Measurements from ENCODE around the gene HEXD.
A peak's percentile ranks its signal among the peaks of the same experiment; 100 is the strongest.

DNA sequence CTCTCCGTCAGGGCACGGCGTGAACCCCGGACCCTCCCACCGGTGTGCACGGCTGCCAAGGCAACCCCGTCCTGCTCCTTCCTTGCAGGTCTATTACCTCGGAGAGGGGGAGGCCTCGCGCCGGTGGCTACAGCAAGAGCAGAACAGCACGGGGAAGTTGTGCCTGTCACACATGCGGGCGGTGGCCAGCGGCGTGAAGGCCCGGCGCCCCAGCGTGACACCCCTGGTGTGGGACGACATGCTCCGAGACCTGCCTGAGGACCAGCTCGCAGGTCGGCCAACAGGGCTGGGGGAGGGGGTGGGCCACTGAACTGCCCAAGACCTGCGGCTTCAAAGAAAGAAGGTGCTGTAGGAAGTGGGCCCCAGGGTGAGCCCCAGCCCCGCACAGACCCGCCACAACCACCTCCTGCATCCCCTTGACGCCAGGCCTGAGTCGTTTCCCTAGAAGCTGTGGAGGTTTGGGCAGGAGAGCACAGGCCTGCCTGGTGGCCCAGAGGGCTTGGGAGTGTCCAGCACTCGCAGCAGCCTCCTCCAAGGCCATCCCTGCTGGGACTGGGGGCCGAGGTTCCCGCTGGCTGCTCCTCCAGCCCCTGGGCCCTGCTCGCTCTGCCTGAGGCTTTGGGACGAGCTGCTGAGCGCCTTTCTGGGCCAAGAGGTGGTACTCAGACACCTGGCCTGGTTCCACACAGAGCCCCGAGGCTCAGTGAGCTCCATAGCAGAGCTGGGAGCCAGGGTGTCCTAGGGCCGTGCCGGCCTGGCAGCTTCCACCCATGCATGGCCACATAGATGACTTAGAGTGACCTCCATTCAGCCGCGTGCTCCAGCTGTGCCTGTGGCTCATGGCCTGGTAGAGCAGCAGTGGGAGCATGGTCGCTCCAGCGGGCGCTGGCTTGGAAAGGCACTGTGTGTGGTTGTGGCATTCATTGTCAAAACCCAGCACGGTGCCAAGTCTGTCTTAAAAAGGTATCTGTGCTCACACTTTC, 17.7 kb downstream of the HEXD start:
- peak; percentile 62 for TF ChIP-seq NFIC (IDR thresholded peaks at IDR 0.05)
- TF ChIP-seq, protein P1, sequence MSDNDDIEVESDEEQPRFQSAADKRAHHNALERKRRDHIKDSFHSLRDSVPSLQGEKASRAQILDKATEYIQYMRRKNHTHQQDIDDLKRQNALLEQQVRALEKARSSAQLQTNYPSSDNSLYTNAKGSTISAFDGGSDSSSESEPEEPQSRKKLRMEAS (IDR thresholded peaks at IDR 0.05) = peak; percentile 87
